Mucosa of descending colon (tissue), 3 donors: Measurements from ENCODE around the gene GSE1. TPM values are rescaled to one million over a fixed set of nuclear protein-coding genes. Genes with fewer than 3 reads are reported as not detected.

ENCODE experiments used
- ATAC-seq: fragments of 200-7000 bp; cut with Tn5 transposase; one replicate; pipeline ENCODE4 v1.9.1; 2020; ENCODE audit warnings: mild to moderate bottlenecking, moderate library complexity
- DNase-seq, 3 donors: peaks; one replicate each; pipeline ENCODE4 v3.0.0-alpha.2; 2020
- H3K36me3 ChIP-seq: fragments of 200-600 bp; one replicate; pipeline ENCODE4 v1.8.0; 2021; ENCODE audit warnings: low read depth, mild to moderate bottlenecking
- H3K4me1 ChIP-seq: fragments of 200-600 bp; one replicate; pipeline ENCODE4 v1.8.0; 2021; ENCODE audit warnings: low read depth, mild to moderate bottlenecking
- H3K4me3 ChIP-seq: fragments of 200-600 bp; one replicate; pipeline ENCODE4 v1.8.0; 2021; ENCODE audit warnings: mild to moderate bottlenecking
- H3K9me3 ChIP-seq: fragments of 200-600 bp; one replicate; pipeline ENCODE4 v1.8.0; 2021; ENCODE audit warnings: mild to moderate bottlenecking
- intact Hi-C, 2 donors: fragments of 100-400 bp; cut with DNase I in 1 of 2; cut with micrococcal nuclease in 1 of 2; formaldehyde crosslinking; loops; one replicate each; pipeline versions ENCODE4 v1.11.0 to v1.11.1; 2022; cut with DNase I, micrococcal nuclease
- total RNA-seq, 3 donors: library from RNA; stranded (reverse); fragmentation: NEBNext Ultra II Directional in 2 of 3; extraction: Animal tissue kit (Norgen Biotek cat#: 25700) in 2 of 3; gene quantifications; one replicate each; pipeline versions ENCODE4 v1.2.1 to v1.2.4, GENCODE V29; 2021 to 2023
- TF ChIP-seq, protein P1 (sequence below): fragments of 200-600 bp; IDR thresholded peaks from one replicate; pipeline ENCODE4 v1.8.0; 2022; ENCODE audit warnings: antibody characterized with exemption, mild to moderate bottlenecking
- donor health status: DM: no; HTN: no; CAD: no; lungs with moderate emphysema.
- donor health status: DM: no; HTN: no; CAD: no.
- donor health status: DM: no; HTN: yes; CAD: no.

GSE1 gene
- total RNA-seq, 3 donors from 2014 or later = 107 to 122 (median 107) TPM

DNA sequence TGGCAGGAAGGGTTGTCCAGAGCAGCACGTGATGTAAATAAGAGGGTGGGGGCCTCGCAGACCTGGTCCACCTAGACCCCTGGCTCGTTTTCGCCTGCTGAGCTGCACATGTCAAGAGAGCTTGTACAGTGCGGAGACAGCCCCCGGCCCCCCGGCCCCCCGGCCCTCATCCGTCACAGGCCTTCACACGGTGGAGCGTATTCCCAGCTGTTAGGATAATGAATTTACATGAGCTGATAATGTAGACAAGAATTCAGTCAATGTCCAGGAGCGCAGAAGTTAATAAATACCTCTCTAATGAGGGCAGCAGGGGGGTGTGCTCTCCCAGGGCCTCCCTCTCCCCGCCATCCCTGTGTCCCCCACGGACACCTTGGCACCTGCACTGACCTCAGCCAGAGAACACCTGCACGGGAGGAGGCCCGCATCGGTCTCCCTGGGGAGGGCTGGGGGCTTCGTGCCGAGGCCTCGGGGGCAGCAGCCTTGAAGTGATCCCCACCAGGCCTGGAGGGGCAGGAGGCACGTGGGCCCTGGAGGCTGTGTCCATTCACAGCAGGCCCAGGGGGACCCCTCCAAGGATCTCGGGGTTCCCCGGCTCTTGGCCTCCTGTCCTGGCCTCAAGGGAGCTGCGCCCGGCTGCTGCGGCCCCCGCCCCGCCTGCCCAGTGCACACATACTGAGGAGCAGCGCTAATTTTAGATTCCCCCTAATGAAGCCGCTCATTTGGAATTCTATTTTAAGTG, 14.6 kb downstream of the GSE1 start:
- Histone ChIP-seq H3K36me3 (no peaks in the 10 kb centered on the region), H3K4me1 (peaks cover 8% of the 10 kb centered on the region), H3K9me3 (peaks cover 6% of the 10 kb centered on the region), H3K4me3 (no peak overlapping the region)
- intact Hi-C loops = no loop called here
- TF ChIP-seq, protein P1, sequence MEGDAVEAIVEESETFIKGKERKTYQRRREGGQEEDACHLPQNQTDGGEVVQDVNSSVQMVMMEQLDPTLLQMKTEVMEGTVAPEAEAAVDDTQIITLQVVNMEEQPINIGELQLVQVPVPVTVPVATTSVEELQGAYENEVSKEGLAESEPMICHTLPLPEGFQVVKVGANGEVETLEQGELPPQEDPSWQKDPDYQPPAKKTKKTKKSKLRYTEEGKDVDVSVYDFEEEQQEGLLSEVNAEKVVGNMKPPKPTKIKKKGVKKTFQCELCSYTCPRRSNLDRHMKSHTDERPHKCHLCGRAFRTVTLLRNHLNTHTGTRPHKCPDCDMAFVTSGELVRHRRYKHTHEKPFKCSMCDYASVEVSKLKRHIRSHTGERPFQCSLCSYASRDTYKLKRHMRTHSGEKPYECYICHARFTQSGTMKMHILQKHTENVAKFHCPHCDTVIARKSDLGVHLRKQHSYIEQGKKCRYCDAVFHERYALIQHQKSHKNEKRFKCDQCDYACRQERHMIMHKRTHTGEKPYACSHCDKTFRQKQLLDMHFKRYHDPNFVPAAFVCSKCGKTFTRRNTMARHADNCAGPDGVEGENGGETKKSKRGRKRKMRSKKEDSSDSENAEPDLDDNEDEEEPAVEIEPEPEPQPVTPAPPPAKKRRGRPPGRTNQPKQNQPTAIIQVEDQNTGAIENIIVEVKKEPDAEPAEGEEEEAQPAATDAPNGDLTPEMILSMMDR = no peak
- ATAC-seq = no peak
- no peak for DNase-seq

GRCh38 chr16:85628265-85628556, 15.1 kb downstream of the GSE1 start:
- H3K4me1 ChIP-seq = peaks cover 5% of the 10 kb centered on the region
- intact Hi-C loops = no loop called here
- DNase-seq (no peak), ATAC-seq (no peak)
- TF ChIP-seq, protein P1 = no peak
- no peaks in the 10 kb centered on the region for H3K36me3 ChIP-seq
- H3K9me3 ChIP-seq = peaks cover 6% of the 10 kb centered on the region
- no peak overlapping the region for H3K4me3 ChIP-seq

GRCh38 chr16:85628645-85629044, 15.5 kb downstream of the GSE1 start:
- ATAC-seq = no peak
- DNase-seq = no peak
- H3K4me3 ChIP-seq = no peak overlapping the region
- H3K36me3 ChIP-seq = no peaks in the 10 kb centered on the region
- H3K9me3 ChIP-seq = peaks cover 6% of the 10 kb centered on the region
- TF ChIP-seq, protein P1 = no peak
- peaks cover 5% of the 10 kb centered on the region for H3K4me1 ChIP-seq
- intact Hi-C loops = no loop called here

GRCh38 chr16:85629326-85629725, 16.2 kb downstream of the GSE1 start:
- H3K36me3 ChIP-seq = no peaks in the 10 kb centered on the region
- TF ChIP-seq, protein P1 = no peak
- intact Hi-C loops = no loop called here
- DNase-seq (no peak), ATAC-seq (no peak)
- no peak overlapping the region for H3K4me3 ChIP-seq
- peaks cover 6% of the 10 kb centered on the region for H3K9me3 ChIP-seq
- H3K4me1 ChIP-seq = peaks cover 5% of the 10 kb centered on the region

DNA sequence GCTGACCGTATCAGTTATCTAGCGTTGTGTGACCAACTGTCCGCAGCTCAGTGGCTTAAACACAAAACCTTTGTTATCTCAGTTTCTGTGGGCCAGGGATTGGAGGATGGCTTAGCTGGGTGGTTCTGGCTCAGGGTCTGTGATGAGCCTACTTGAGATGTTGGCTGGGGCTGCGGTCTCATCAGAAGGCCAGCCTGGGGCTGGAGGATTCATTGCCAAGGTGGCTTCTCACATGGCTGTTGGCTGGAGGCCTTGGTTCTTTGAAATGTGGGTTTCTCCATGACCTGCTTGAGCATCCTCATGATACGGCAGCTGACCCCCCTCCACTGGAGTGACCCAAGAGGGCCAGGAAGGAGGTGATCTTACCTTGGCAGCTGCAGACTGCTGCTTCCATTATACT, 16.7 kb downstream of the GSE1 start:
- H3K36me3 ChIP-seq = no peaks in the 10 kb centered on the region
- TF ChIP-seq, protein P1 = no peak
- no peak for DNase-seq
- peaks cover 5% of the 10 kb centered on the region for H3K4me1 ChIP-seq
- ATAC-seq = no peak
- H3K4me3 ChIP-seq = no peak overlapping the region
- peaks cover 6% of the 10 kb centered on the region for H3K9me3 ChIP-seq
- intact Hi-C loops = no loop called here

GRCh38 chr16:85631230-85631629, 18.1 kb downstream of the GSE1 start:
- Histone ChIP-seq H3K4me3 (no peak overlapping the region), H3K9me3 (peaks cover 6% of the 10 kb centered on the region), H3K36me3 (no peaks in the 10 kb centered on the region), H3K4me1 (peaks cover 5% of the 10 kb centered on the region)
- TF ChIP-seq, protein P1 = no peak
- ATAC-seq = no peak
- DNase-seq = no peak
- intact Hi-C loops = no loop called here
